GM18870 (cell line): ENCODE data around the gene FEV.
"Not testable (repeated sequence)": the region's sequence is repeated elsewhere in the genome, so short reads cannot be mapped to it uniquely, and the experiment has no call there.

Source experiments
- ATAC-seq: cut with Tn5 transposase; IDR thresholded peaks from one replicate; pipeline ENCODE4 v1.9.1; 2021; ENCODE audit warnings: moderate library complexity; ENCODE audit not compliant: unreplicated experiment

The FEV gene

DNA sequence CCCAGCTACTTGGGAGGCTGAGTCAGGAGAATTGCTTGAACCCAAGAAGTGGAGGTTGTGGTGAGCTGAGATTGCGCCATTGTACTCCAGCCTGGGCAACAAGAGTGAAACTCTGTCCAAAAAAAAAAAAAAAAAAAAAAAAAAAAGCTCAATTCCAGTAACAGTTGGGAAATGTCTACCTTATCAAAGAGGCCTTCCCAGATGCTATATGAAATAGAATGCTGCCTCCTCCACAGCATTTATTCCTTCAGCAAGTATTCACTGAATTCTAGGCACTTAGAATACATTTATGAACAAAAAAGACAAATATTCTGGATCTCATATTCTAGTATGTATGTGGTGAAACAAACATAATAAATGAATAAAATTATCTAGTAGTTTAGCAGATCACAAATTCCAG, 38.4 kb downstream of the FEV start:
- ATAC-seq = no peak

DNA sequence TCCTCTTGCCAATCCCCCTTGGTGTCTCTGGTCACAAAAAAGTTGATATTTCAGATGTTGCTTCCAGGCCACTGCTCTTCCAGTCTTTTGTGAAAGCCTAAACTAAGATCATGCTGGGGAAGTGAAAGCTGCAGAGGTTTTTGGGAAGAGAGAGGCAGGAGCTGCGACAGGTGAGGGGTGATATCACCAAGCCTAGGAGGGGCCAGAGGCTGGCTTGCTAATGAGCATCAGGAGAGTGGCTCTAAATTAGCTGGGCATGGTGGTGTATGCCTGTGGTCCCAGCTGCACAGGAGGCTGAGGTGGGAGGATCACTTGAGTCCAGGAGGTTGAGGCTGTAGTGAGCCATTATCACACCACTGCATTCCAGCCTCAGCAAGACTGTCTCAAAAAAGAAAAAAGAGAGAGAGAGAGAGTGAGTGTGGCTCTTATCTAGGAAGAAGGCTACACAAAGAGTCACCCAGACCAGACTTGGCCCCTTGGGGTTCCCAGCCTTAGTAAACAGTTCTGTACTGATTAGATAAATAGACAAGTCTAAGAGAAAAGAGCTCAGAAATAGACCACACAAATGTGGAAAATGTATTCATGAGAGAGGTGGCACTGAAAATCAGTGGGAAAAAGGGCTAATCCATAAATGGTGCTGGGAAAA, 40.1 kb downstream of the FEV start:
- no peak for ATAC-seq

DNA sequence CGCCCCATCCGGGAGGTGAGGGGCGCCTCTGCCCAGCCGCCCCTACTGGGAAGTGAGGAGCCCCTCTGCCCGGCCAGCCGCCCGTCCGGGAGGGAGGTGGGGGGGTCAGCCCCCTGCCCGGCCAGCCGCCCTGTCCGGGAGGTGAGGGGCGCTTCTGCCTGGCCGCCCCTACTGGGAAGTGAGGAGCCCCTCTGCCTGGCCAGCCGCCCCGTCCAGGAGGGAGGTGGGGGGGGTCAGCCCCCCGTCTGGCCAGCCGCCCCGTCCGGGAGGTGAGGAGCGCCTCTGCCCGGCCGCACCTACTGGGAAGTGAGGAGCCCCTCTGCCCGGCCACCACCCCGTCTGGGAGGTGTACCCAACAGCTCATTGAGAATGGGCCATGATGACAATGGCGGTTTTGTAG, 53.2 kb downstream of the FEV start:
- not testable (repeated sequence) for ATAC-seq
